Nephron (organoid): ENCODE data around the gene KCNQ1OT1.

Experiments used
- H3K27ac Mint-ChIP-seq, 3 experiments: 2 replicates each; pipeline ENCODE4 v1.8.0; 2020; ENCODE audit warnings: mixed read lengths in 3 of 3, mild to moderate bottlenecking in 2 of 3, moderate library complexity in 1 of 3
- H3K27me3 Mint-ChIP-seq: 2 replicates; pipeline ENCODE4 v1.8.0; 2021; ENCODE audit warnings: low read depth, mild to moderate bottlenecking, moderate library complexity, mixed read lengths
- H3K36me3 Mint-ChIP-seq: 2 replicates; pipeline ENCODE4 v1.8.0; 2020; ENCODE audit warnings: low read depth, mixed read lengths
- H3K4me1 Mint-ChIP-seq: 2 replicates; pipeline ENCODE4 v1.8.0; 2020; ENCODE audit warnings: mixed read lengths
- H3K4me3 Mint-ChIP-seq, 3 experiments: 2 replicates each; pipeline ENCODE4 v1.8.0; 2020; ENCODE audit warnings: mild to moderate bottlenecking in 3 of 3, mixed read lengths in 3 of 3, moderate library complexity in 2 of 3
- H3K9me3 Mint-ChIP-seq: 2 replicates; pipeline ENCODE4 v1.8.0; 2020; ENCODE audit warnings: mixed read lengths
- CTCF ChIP-seq, 3 experiments: fragments of 200-600 bp; sonication (generic); IDR thresholded peaks; one replicate each; pipeline ENCODE4 v1.5.0; 2021; ENCODE audit warnings: antibody characterized with exemption in 3 of 3; ENCODE audit not compliant: unreplicated experiment in 3 of 3

KCNQ1OT1 gene

GRCh38 chr11:2625183-2625582 is 74.6 kb downstream of the KCNQ1OT1 start:
- no peak for TF ChIP-seq CTCF (IDR thresholded peaks at IDR 0.05; ENCODE audit: unreplicated experiment in 3 of 3)
- peaks cover 64% of the 10 kb centered on the region for H3K36me3 Mint-ChIP-seq
- H3K27ac Mint-ChIP-seq: no peak overlapping the region
- no peaks in the 10 kb centered on the region for H3K27me3 Mint-ChIP-seq
- peaks cover 78% of the 10 kb centered on the region for H3K9me3 Mint-ChIP-seq
- H3K4me1 Mint-ChIP-seq: no peaks in the 10 kb centered on the region
- no peak overlapping the region for H3K4me3 Mint-ChIP-seq

GRCh38 chr11:2621894-2622293 is 77.9 kb downstream of the KCNQ1OT1 start:
- H3K4me1 Mint-ChIP-seq: no peaks in the 10 kb centered on the region
- H3K36me3 Mint-ChIP-seq: peaks cover 50% of the 10 kb centered on the region
- TF ChIP-seq CTCF (IDR thresholded peaks at IDR 0.05; ENCODE audit: unreplicated experiment in 3 of 3): no peak
- no peak overlapping the region for H3K27ac Mint-ChIP-seq
- no peaks in the 10 kb centered on the region for H3K27me3 Mint-ChIP-seq
- H3K9me3 Mint-ChIP-seq: peaks cover 81% of the 10 kb centered on the region
- no peak overlapping the region for H3K4me3 Mint-ChIP-seq

DNA sequence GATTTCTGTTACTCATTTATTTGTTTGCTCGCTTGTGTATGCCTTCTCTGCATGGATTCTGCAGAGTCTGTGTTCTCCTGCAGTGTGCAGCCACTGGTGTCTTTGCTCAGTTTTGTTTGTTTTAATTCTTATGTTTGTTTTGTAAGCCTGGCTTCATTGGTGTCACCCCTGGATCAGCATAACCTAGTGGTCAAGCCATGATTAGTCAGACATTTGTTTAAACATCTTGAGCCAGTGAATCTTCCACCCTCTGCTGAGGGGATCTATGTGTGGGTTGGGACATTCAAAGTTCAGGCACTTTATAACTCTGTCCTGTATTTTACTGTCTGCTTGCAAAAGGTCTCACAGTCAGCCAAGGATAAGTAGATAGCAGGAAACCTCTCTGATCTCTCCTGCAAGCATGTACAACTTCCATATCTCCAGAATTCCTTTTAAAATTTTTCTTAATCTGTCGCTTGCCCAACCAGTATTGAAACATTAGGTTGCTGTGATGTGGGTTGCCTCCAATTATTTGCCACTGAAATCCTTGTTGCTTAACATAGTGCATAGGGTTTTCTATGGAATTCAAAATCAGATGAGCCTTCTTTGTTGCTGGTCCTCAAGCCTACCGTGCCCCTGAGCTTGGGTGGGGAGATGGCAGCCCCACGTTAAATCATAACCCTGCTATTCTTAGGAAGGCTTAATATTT is 86.8 kb downstream of the KCNQ1OT1 start:
- H3K9me3 Mint-ChIP-seq: peaks cover 86% of the 10 kb centered on the region
- TF ChIP-seq CTCF (IDR thresholded peaks at IDR 0.05; ENCODE audit: unreplicated experiment in 3 of 3): no peak
- peaks cover 5% of the 10 kb centered on the region for H3K27me3 Mint-ChIP-seq
- no peak overlapping the region for H3K27ac Mint-ChIP-seq
- peaks cover 43% of the 10 kb centered on the region for H3K36me3 Mint-ChIP-seq
- H3K4me3 Mint-ChIP-seq: no peak overlapping the region
- no peaks in the 10 kb centered on the region for H3K4me1 Mint-ChIP-seq

DNA sequence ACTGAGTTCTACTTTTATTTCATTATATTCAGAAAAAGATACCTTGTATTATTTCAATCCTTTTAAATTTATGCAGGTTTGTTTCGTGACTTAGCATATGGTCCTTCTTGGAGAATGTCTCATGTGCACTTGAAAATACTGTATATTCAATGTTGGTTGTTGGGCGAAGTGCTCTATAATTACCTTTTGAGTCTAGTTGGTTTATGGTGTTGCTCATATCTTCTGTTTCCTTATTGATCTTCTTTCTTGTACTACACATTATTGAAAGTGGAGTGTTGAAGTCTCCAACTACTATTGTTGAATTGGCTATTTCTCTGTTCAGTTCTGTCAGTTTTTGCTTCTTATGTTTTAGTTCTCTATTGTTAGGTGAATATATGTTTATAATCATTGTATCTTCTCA is 90.4 kb downstream of the KCNQ1OT1 start:
- Mint-ChIP-seq H3K9me3 (peaks cover 82% of the 10 kb centered on the region), H3K4me3 (no peak overlapping the region), H3K4me1 (no peaks in the 10 kb centered on the region), H3K36me3 (peaks cover 70% of the 10 kb centered on the region), H3K27ac (no peak overlapping the region), H3K27me3 (peaks cover 5% of the 10 kb centered on the region)
- no peak for TF ChIP-seq CTCF (IDR thresholded peaks at IDR 0.05; ENCODE audit: unreplicated experiment in 3 of 3)

DNA sequence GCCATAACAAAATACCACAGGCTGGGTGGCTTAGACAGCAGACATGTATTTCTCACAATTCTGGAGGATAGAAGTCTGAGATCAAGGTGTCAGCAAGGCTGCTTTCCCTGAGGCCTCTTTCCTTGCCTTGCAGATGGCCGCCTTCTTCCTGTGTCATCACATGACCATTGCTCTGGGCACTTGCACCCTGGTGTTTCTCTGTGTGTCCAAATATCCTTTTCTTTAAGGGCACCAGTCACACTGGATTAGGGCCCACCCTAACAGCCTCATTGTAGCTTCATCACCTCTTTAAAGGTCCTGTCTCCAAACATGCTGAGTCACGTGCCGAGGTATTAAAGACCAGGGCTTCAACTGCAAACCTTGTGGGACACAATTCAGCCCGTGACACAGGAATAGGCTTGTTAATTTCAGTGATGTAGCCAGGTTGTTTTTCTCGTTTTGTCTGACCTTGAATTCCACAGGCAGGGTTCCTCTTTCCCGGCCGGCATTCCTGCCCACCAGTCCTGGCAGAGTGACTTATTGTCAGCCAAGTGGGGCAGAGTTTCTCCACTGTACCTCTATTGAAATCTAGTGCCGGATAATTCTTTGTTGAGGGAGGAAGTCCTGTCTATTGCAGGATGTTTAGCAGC is 100.1 kb downstream of the KCNQ1OT1 start:
- no peak for TF ChIP-seq CTCF (IDR thresholded peaks at IDR 0.05; ENCODE audit: unreplicated experiment in 3 of 3)
- Mint-ChIP-seq H3K4me1 (no peaks in the 10 kb centered on the region), H3K4me3 (no peak overlapping the region), H3K36me3 (peaks cover 41% of the 10 kb centered on the region), H3K9me3 (peaks cover 65% of the 10 kb centered on the region), H3K27me3 (no peaks in the 10 kb centered on the region), H3K27ac (no peak overlapping the region)

DNA sequence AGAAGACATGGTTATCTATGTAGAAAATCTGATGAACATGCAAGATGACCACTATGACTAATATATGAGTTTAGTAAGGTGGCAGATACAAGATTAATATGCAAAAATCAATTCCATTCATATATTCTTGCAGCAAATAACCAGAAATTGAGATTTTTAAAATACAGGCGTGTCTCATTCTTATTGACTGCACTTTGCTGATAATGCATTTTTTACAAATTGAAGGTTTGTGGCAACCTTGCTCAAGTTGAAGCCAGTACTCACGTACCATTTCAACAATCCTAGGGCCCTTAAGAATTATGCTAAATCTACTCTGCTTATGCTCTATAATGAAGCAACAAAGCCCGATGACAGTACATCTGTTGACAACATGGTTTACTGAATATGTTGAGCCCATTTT is 104.6 kb downstream of the KCNQ1OT1 start:
- peaks cover 36% of the 10 kb centered on the region for H3K36me3 Mint-ChIP-seq
- H3K27me3 Mint-ChIP-seq: peaks cover 11% of the 10 kb centered on the region
- H3K4me1 Mint-ChIP-seq: no peaks in the 10 kb centered on the region
- H3K27ac Mint-ChIP-seq: no peak overlapping the region
- H3K4me3 Mint-ChIP-seq: no peak overlapping the region
- no peak for TF ChIP-seq CTCF (IDR thresholded peaks at IDR 0.05; ENCODE audit: unreplicated experiment in 3 of 3)
- peaks cover 51% of the 10 kb centered on the region for H3K9me3 Mint-ChIP-seq
